Measurements from ENCODE around the gene GORASP1. TPM values are rescaled to one million over a fixed set of nuclear protein-coding genes. Genes with fewer than 3 reads are reported as not detected.

GORASP1 gene
- polyA plus RNA-seq, 3 donors: 23.2 to 105 (median 31.2) TPM

GRCh38 chr3:39149498-39150147, 42.2 kb upstream of the GORASP1 start:
- peak overlapping the region in 1 of 3 experiments; percentile 83 for H3K4me3 ChIP-seq (replicated peaks in 1 of 3; ENCODE audit: low read depth in 2 of 3, low read length in 3 of 3)
- no peaks in the 10 kb centered on the region for H3K9me3 ChIP-seq (replicated peaks in 1 of 2; ENCODE audit: control insufficient read depth in 1 of 2, insufficient read depth in 1 of 2, low read length in 2 of 2)
- H3K79me2 ChIP-seq (ENCODE audit: insufficient read depth, low read length): peaks cover 71% of the 10 kb centered on the region
- H3K4me1 ChIP-seq (ENCODE audit: control insufficient read depth in 1 of 2, insufficient read depth in 2 of 2, low read length in 2 of 2): peaks cover 73 to 76% of the 10 kb centered on the region in 2 donors
- Mint-ChIP-seq H3K27ac (peak overlapping the region; percentile 94 to 99 (median 96)), H3K4me3 (peak overlapping the region; percentile 98 to 100), H3K4me1 (peaks cover 77% of the 10 kb centered on the region), H3K27me3 (ENCODE audit: low read depth in 3 of 3) (peaks cover 0 to 7% (median 3%) of the 10 kb centered on the region in 3 donors), H3K36me3 (peaks cover 70 to 72% of the 10 kb centered on the region in 2 donors), H3K9me3 (peaks cover 0 to 6% (median 2%) of the 10 kb centered on the region in 7 donors)
- TF ChIP-seq CTCF (IDR thresholded peaks at IDR 0.05): no peak
- peaks cover 16 to 27% of the 10 kb centered on the region in 2 donors for H3K36me3 ChIP-seq (replicated peaks in 1 of 2; ENCODE audit: control insufficient read depth in 1 of 2, insufficient read depth in 2 of 2, low read length in 2 of 2)
- 100% methylated on average over 2 of the region's 3 CpGs for WGBS (ENCODE audit: insufficient coverage)
- DNase-seq: peak in 1 of 3 donors; percentile 5
- peak overlapping the region; percentile 98 for H3K4me2 ChIP-seq (replicated peaks; ENCODE audit: extremely low read depth, low read length, poor library complexity, severe bottlenecking)
- no peak overlapping the region for H3K9ac ChIP-seq (ENCODE audit: insufficient read depth, low read length, poor library complexity, severe bottlenecking)
- intact Hi-C loops (cut with micrococcal nuclease): loop anchor here in 1 of 2 donors (5.0 kb wide), 1 partner anchor 33 kb away; no protein-coding TSS in a partner anchor
- H2AFZ ChIP-seq (ENCODE audit: insufficient read depth, low read depth, low read length, poor library complexity, severe bottlenecking): no peak overlapping the region
- H3K27me3 ChIP-seq (ENCODE audit: control insufficient read depth in 2 of 2, insufficient read depth in 2 of 2, low read length in 2 of 2): no peaks in the 10 kb centered on the region
- peak overlapping the region; percentile 24 to 97 for H3K27ac ChIP-seq (ENCODE audit: low read depth in 1 of 2, low read length in 2 of 2)
- H4K20me1 ChIP-seq (ENCODE audit: insufficient read depth, low read length): peaks cover 86% of the 10 kb centered on the region

GRCh38 chr3:39149059-39149455, 41.6 kb upstream of the GORASP1 start:
- H3K4me2 ChIP-seq (replicated peaks; ENCODE audit: extremely low read depth, low read length, poor library complexity, severe bottlenecking): peak overlapping the region; percentile 98
- H3K27ac ChIP-seq (ENCODE audit: low read depth in 1 of 2, low read length in 2 of 2): peak overlapping the region; percentile 93 to 97
- H3K9me3 ChIP-seq (replicated peaks in 1 of 2; ENCODE audit: control insufficient read depth in 1 of 2, insufficient read depth in 1 of 2, low read length in 2 of 2): no peaks in the 10 kb centered on the region
- peak in 2 of 3 donors; percentile 56 to 73 for DNase-seq
- H3K4me1 ChIP-seq (ENCODE audit: control insufficient read depth in 1 of 2, insufficient read depth in 2 of 2, low read length in 2 of 2): peaks cover 73 to 76% of the 10 kb centered on the region in 2 donors
- H3K4me3 ChIP-seq (replicated peaks in 1 of 3; ENCODE audit: low read depth in 2 of 3, low read length in 3 of 3): peak overlapping the region in 2 of 3 experiments; percentile 20 to 83
- peaks cover 71% of the 10 kb centered on the region for H3K79me2 ChIP-seq (ENCODE audit: insufficient read depth, low read length)
- Mint-ChIP-seq H3K27ac (peak overlapping the region; percentile 94 to 99 (median 96)), H3K27me3 (ENCODE audit: low read depth in 3 of 3) (peaks cover 0 to 5% (median 3%) of the 10 kb centered on the region in 3 donors), H3K4me3 (peak overlapping the region; percentile 98 to 100), H3K4me1 (peaks cover 72% of the 10 kb centered on the region), H3K9me3 (peaks cover 0 to 6% (median 1%) of the 10 kb centered on the region in 7 donors), H3K36me3 (peaks cover 76 to 77% of the 10 kb centered on the region in 2 donors)
- peaks cover 21 to 33% of the 10 kb centered on the region in 2 donors for H3K36me3 ChIP-seq (replicated peaks in 1 of 2; ENCODE audit: control insufficient read depth in 1 of 2, insufficient read depth in 2 of 2, low read length in 2 of 2)
- no peak overlapping the region for H3K9ac ChIP-seq (ENCODE audit: insufficient read depth, low read length, poor library complexity, severe bottlenecking)
- H4K20me1 ChIP-seq (ENCODE audit: insufficient read depth, low read length): peaks cover 92% of the 10 kb centered on the region
- 100% methylated on average over 1 of the region's 4 CpGs for WGBS (ENCODE audit: insufficient coverage)
- no peak for TF ChIP-seq CTCF (IDR thresholded peaks at IDR 0.05)
- H3K27me3 ChIP-seq (ENCODE audit: control insufficient read depth in 2 of 2, insufficient read depth in 2 of 2, low read length in 2 of 2): no peaks in the 10 kb centered on the region
- intact Hi-C loops (cut with micrococcal nuclease): loop anchor here in 1 of 2 donors (5.0 kb wide), 1 partner anchor 33 kb away; no protein-coding TSS in a partner anchor
- H2AFZ ChIP-seq (ENCODE audit: insufficient read depth, low read depth, low read length, poor library complexity, severe bottlenecking): no peak overlapping the region

Measured in CD14-positive monocyte (primary cell).